PFSK-1 (cell line): ENCODE measurements around the gene BCAS1.

Experiments used
- FOXP2 ChIP-seq: optimal IDR thresholded peaks from 2 replicates; pipeline ENCODE3; 2011; ENCODE audit warnings: borderline replicate concordance, control low read depth, inconsistent platforms; ENCODE audit not compliant: insufficient read depth; ENCODE audit errors: extremely low read length, extremely low read depth
- POLR2AphosphoS5 ChIP-seq: IDR thresholded peaks from 2 replicates; pipeline ENCODE4 v1.6.1; 2012; ENCODE audit warnings: low read depth, mild to moderate bottlenecking, control low read depth, low read length, moderate library complexity
- SIN3A ChIP-seq: IDR thresholded peaks from 2 replicates; pipeline ENCODE4 v1.6.1; 2012; ENCODE audit warnings: mild to moderate bottlenecking, low read length, moderate library complexity, borderline replicate concordance; ENCODE audit not compliant: insufficient read depth
- TAF1 ChIP-seq: IDR thresholded peaks from 2 replicates; pipeline ENCODE4 v1.6.1; 2012; ENCODE audit warnings: low read length, control low read depth, borderline replicate concordance; ENCODE audit not compliant: insufficient read depth
- TF ChIP-seq, protein P1 (sequence below), 2 experiments: IDR thresholded peaks; 2 replicates each; pipeline versions ENCODE4 v1.6.1 to v1.8.0; 2011 to 2012; ENCODE audit warnings: low read depth in 2 of 2, low read length in 2 of 2, control low read depth in 1 of 2, inconsistent platforms in 1 of 2, mild to moderate bottlenecking in 1 of 2, moderate library complexity in 1 of 2; ENCODE audit not compliant: insufficient read depth in 1 of 2

DNA sequence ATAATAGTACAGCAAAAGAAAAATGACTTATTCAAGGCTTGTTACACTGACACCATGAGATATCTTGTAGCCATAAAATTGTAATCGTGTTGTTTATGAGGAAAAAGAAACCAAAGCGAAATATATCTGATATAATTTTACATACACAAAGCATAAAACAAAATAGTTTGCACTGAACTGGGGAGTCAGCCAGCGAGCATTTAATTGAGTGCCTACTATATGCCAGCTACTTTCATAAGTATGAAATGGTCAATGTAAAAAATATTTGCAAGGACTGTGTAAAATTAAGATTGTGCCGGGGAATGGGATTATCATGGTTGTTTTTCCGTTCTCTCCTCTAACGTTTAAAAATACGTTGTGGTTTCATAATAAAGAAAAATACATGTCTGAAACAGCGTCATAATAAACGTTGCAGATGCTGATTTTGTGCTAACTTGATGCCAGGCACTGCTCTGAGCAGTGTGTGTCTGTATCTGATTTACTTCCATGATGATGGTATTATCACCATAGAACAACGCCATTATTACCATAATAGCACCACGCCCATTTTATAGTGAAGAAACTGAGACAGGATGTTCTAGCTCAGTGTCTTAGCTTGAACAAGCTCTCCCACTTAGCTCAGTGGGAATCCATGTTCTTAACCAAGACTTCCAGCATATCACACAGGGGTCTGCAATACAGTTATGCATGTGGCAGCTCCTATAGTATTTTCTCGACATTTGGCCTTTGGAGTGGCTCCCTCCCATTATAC, 144.6 kb downstream of the BCAS1 start:
- TF ChIP-seq POLR2AphosphoS5 (no peak), SIN3A (no peak), TAF1 (no peak), FOXP2 (no peak)
- TF ChIP-seq, protein P1, sequence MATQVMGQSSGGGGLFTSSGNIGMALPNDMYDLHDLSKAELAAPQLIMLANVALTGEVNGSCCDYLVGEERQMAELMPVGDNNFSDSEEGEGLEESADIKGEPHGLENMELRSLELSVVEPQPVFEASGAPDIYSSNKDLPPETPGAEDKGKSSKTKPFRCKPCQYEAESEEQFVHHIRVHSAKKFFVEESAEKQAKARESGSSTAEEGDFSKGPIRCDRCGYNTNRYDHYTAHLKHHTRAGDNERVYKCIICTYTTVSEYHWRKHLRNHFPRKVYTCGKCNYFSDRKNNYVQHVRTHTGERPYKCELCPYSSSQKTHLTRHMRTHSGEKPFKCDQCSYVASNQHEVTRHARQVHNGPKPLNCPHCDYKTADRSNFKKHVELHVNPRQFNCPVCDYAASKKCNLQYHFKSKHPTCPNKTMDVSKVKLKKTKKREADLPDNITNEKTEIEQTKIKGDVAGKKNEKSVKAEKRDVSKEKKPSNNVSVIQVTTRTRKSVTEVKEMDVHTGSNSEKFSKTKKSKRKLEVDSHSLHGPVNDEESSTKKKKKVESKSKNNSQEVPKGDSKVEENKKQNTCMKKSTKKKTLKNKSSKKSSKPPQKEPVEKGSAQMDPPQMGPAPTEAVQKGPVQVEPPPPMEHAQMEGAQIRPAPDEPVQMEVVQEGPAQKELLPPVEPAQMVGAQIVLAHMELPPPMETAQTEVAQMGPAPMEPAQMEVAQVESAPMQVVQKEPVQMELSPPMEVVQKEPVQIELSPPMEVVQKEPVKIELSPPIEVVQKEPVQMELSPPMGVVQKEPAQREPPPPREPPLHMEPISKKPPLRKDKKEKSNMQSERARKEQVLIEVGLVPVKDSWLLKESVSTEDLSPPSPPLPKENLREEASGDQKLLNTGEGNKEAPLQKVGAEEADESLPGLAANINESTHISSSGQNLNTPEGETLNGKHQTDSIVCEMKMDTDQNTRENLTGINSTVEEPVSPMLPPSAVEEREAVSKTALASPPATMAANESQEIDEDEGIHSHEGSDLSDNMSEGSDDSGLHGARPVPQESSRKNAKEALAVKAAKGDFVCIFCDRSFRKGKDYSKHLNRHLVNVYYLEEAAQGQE (IDR thresholded peaks at IDR 0.05; ENCODE audit: insufficient read depth in 1 of 2, low read depth in 2 of 2, low read length in 2 of 2): no peak
